ENCODE data around the gene KRT2.

Gene KRT2

DNA sequence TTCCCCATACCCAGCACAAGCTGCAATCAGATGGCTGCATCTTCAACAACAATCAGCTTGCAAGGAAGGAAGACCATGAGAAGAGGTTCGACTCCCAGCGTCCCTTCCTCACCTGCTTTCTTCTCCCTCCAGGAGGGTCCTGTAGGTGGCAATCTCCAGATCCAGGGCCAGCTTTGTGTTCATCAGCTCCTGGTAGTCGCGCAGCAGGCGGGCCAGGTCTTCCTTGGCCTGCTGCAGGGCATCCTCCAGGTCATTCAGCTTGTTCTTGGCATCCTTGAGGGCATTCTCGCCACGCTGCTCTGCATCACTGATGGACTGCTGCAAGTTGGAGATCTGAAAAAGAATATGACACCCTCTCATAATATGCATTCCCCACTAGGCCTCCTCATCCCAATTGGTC, 24.2 kb upstream of the KRT2 start:
- TF ChIP-seq RAD21 (IDR thresholded peaks at IDR 0.05; ENCODE audit: low read depth): no peak
- TF ChIP-seq NFIC (IDR thresholded peaks at IDR 0.05): no peak
- TF ChIP-seq CEBPB (IDR thresholded peaks at IDR 0.05): no peak
- no peak for TF ChIP-seq MAX (IDR thresholded peaks at IDR 0.05)
- TF ChIP-seq, protein P1, sequence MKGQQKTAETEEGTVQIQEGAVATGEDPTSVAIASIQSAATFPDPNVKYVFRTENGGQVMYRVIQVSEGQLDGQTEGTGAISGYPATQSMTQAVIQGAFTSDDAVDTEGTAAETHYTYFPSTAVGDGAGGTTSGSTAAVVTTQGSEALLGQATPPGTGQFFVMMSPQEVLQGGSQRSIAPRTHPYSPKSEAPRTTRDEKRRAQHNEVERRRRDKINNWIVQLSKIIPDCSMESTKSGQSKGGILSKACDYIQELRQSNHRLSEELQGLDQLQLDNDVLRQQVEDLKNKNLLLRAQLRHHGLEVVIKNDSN (IDR thresholded peaks at IDR 0.05): no peak
- no peak for TF ChIP-seq EP300 (IDR thresholded peaks at IDR 0.05; ENCODE audit: borderline replicate concordance)
- no peak for TF ChIP-seq TCF12 (IDR thresholded peaks at IDR 0.05; ENCODE audit: low read depth)
- no peak for TF ChIP-seq REST (IDR thresholded peaks at IDR 0.05; ENCODE audit: low read depth)
- no peak for TF ChIP-seq FOXM1 (IDR thresholded peaks at IDR 0.05; ENCODE audit: borderline replicate concordance, low read depth)

- TF ChIP-seq FOXM1 (IDR thresholded peaks at IDR 0.05; ENCODE audit: borderline replicate concordance, low read depth) (no peak), EP300 (IDR thresholded peaks at IDR 0.05; ENCODE audit: borderline replicate concordance) (no peak), CEBPB (IDR thresholded peaks at IDR 0.05) (no peak)
Measured at GRCh38 chr12:52675301-52675701, 23.3 kb upstream of the KRT2 start.

GRCh38 chr12:52674433-52674775, 22.4 kb upstream of the KRT2 start:
- no peak for TF ChIP-seq NFIC (IDR thresholded peaks at IDR 0.05)
- TF ChIP-seq FOXM1 (IDR thresholded peaks at IDR 0.05; ENCODE audit: borderline replicate concordance, low read depth): no peak
- no peak for TF ChIP-seq EP300 (IDR thresholded peaks at IDR 0.05; ENCODE audit: borderline replicate concordance)
- no peak for TF ChIP-seq CREB1 (IDR thresholded peaks at IDR 0.05; ENCODE audit: low read depth)

GRCh38 chr12:52673713-52674432, 21.9 kb upstream of the KRT2 start:
- TF ChIP-seq TCF12 (IDR thresholded peaks at IDR 0.05; ENCODE audit: low read depth) (no peak), MAX (IDR thresholded peaks at IDR 0.05) (no peak), CREB1 (IDR thresholded peaks at IDR 0.05; ENCODE audit: low read depth) (no peak)

DNA sequence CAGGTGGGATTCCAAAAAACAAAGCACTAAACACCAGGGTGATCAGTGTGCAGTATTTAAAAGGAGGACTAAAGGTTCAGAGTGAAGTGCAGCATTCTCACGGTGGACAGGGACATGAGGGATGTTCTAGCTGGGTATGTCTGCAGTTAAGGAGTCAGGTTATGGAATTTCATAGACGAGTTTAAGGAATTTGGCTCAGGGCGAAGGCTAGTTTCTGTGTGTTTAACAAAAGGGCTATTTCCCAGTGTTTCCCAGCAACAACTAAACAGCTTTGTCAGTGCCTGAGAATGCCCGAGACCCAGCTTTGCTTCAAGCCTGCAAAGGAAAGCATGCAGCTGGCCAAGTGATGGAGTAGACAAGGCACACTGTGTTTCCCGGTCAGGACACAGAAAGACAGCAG, 21.2 kb upstream of the KRT2 start:
- TF ChIP-seq TCF12 (IDR thresholded peaks at IDR 0.05; ENCODE audit: low read depth) (no peak), EGR1 (IDR thresholded peaks at IDR 0.05) (no peak), NFIC (IDR thresholded peaks at IDR 0.05) (no peak), CEBPB (IDR thresholded peaks at IDR 0.05) (no peak), FOXM1 (IDR thresholded peaks at IDR 0.05; ENCODE audit: borderline replicate concordance, low read depth) (no peak), CREB1 (IDR thresholded peaks at IDR 0.05; ENCODE audit: low read depth) (no peak), YY1 (IDR thresholded peaks at IDR 0.05; ENCODE audit: low read depth) (no peak), RAD21 (IDR thresholded peaks at IDR 0.05; ENCODE audit: low read depth) (no peak), ZBTB7A (IDR thresholded peaks at IDR 0.05; ENCODE audit: low read depth) (no peak), MAX (IDR thresholded peaks at IDR 0.05) (no peak), TAF1 (IDR thresholded peaks at IDR 0.05; ENCODE audit: low read depth) (no peak), TEAD4 (IDR thresholded peaks at IDR 0.05) (no peak), EP300 (IDR thresholded peaks at IDR 0.05; ENCODE audit: borderline replicate concordance) (no peak), REST (IDR thresholded peaks at IDR 0.05; ENCODE audit: low read depth) (no peak)
- TF ChIP-seq, protein P1 (IDR thresholded peaks at IDR 0.05): no peak

GRCh38 chr12:52672321-52672933, 20.4 kb upstream of the KRT2 start:
- TF ChIP-seq RAD21 (IDR thresholded peaks at IDR 0.05; ENCODE audit: low read depth) (no peak), TCF12 (IDR thresholded peaks at IDR 0.05; ENCODE audit: low read depth) (no peak), EP300 (IDR thresholded peaks at IDR 0.05; ENCODE audit: borderline replicate concordance) (no peak), FOXM1 (IDR thresholded peaks at IDR 0.05; ENCODE audit: borderline replicate concordance, low read depth) (no peak), TEAD4 (IDR thresholded peaks at IDR 0.05) (no peak), CREB1 (IDR thresholded peaks at IDR 0.05; ENCODE audit: low read depth) (no peak), YY1 (IDR thresholded peaks at IDR 0.05; ENCODE audit: low read depth) (no peak), CEBPB (IDR thresholded peaks at IDR 0.05) (no peak), NFIC (IDR thresholded peaks at IDR 0.05) (no peak), TAF1 (IDR thresholded peaks at IDR 0.05; ENCODE audit: low read depth) (no peak), EGR1 (IDR thresholded peaks at IDR 0.05) (no peak), MAX (IDR thresholded peaks at IDR 0.05) (no peak), ZBTB7A (IDR thresholded peaks at IDR 0.05; ENCODE audit: low read depth) (no peak), REST (IDR thresholded peaks at IDR 0.05; ENCODE audit: low read depth) (no peak)
- TF ChIP-seq, protein P1 (IDR thresholded peaks at IDR 0.05): no peak
